ENCODE results near the gene ACOT8.
"Not testable (repeated sequence)": the region's sequence is repeated elsewhere in the genome, so short reads cannot be mapped to it uniquely, and the experiment has no call there.

The ACOT8 gene

GRCh38 chr20:45850926-45851325, 6.3 kb downstream of the ACOT8 start:
- no peak for DNase-seq

- DNase-seq: no peak
Observed at GRCh38 chr20:45850238-45850637, 7.0 kb downstream of the ACOT8 start.

- no peak for DNase-seq
Observed at GRCh38 chr20:45848969-45849582, 8.1 kb downstream of the ACOT8 start.

- no peak for DNase-seq
Observed at GRCh38 chr20:45848421-45848820, 8.8 kb downstream of the ACOT8 start.

GRCh38 chr20:45845452-45845851, 11.7 kb downstream of the ACOT8 start:
- no peak for DNase-seq

GRCh38 chr20:45843506-45843905, 13.7 kb downstream of the ACOT8 start:
- DNase-seq: no peak

GRCh38 chr20:45842169-45842812, 14.9 kb downstream of the ACOT8 start:
- DNase-seq: no peak

- DNase-seq: no peak
Observed at GRCh38 chr20:45841407-45842129, 15.6 kb downstream of the ACOT8 start.

- DNase-seq: no peak
Observed at GRCh38 chr20:45840700-45841198, 16.4 kb downstream of the ACOT8 start.

- no peak for DNase-seq
Observed at GRCh38 chr20:45836841-45837240, 20.4 kb downstream of the ACOT8 start.

- DNase-seq: no peak
Observed at GRCh38 chr20:45835825-45836224, 21.4 kb downstream of the ACOT8 start.

GRCh38 chr20:45835329-45835765, 21.8 kb downstream of the ACOT8 start:
- no peak for DNase-seq

- no peak for DNase-seq
Observed at GRCh38 chr20:45834797-45835161, 22.4 kb downstream of the ACOT8 start.

GRCh38 chr20:45833883-45834796, 23.1 kb downstream of the ACOT8 start:
- no peak for DNase-seq

GRCh38 chr20:45833030-45833882, 23.9 kb downstream of the ACOT8 start, which contains the start of gene SNX21:
Gene SNX21 (plus strand): TSS chr20:45833799. CDS start chr20:45833920, 121 bp downstream.
- DNase-seq: no peak

- no peak for DNase-seq
Observed at GRCh38 chr20:45832619-45833018, 24.6 kb downstream of the ACOT8 start.

- not testable (repeated sequence) for DNase-seq
Observed at GRCh38 chr20:45829673-45830106, 27.5 kb downstream of the ACOT8 start.

- DNase-seq: no peak
Observed at GRCh38 chr20:45828589-45828988, 28.6 kb downstream of the ACOT8 start.

- no peak for DNase-seq
Observed at GRCh38 chr20:45827712-45828111, 29.5 kb downstream of the ACOT8 start.

- no peak for DNase-seq
Observed at GRCh38 chr20:45827030-45827652, 30.1 kb downstream of the ACOT8 start, which contains the start of gene TNNC2. Gene TNNC2 (minus strand): TSS chr20:45827312. CDS start chr20:45827248, 64 bp downstream.

- no peak for DNase-seq
Observed at GRCh38 chr20:45826381-45827019, 30.7 kb downstream of the ACOT8 start.

Data from NCI-H1436 treated with DMSO at 0.1 percent for 48 hours (cell line).